HG02981 (cell line): ENCODE data around the gene SEPTIN10.
A peak's percentile ranks its signal among the peaks of the same experiment; 100 is the strongest.
"Not testable (repeated sequence)": the region's sequence is repeated elsewhere in the genome, so short reads cannot be mapped to it uniquely, and the experiment has no call there.

Experiments
- ATAC-seq: cut with Tn5 transposase; IDR thresholded peaks from one replicate; pipeline ENCODE4 v1.9.1; 2021; ENCODE audit warnings: mild to moderate bottlenecking, moderate library complexity; ENCODE audit not compliant: unreplicated experiment

The SEPTIN10 gene

DNA sequence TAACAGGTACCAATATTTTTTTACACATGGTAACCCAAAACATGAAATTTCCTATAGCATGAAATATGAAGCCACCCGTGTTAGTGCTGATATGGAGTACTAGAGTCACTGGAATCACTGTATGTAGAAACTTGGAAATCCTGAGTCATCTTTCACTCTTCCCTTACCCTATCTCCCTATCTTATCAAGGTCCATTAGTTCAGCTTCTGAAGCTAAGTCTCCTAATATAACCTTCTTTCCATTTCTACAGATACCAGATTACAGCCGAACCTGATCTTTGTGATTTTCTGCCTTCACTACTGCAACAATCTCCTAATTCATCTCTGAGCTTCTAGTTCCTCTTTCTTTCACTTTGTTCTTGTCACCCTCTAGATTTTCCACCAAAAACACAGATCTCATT, 59.0 kb downstream of the SEPTIN10 start:
- ATAC-seq: no peak

DNA sequence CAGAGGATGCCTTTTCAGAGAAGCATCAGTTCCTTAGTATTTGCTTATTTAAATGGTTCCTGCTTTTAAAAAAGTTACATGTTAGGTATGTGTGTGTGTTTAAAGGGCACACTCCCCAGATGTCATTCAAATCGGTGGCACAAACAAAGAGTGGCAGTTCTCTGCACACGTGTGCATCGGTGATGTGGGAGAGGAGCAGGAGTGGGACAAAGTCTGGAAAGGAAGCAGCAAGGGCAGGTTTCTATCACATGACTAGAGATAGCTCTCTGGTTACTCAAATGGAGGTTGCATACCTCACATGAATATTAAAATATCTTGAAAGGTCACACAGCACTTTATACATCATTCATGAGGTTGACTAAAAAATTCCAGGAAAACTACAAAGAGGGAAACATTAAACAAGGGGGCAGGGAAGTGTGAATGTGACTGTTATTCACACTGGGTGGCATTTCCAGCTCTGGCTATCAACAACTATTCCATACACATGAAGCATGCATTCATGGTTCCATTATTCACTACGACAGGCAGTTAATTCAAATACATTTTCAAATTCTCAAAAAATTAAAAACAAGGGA, 64.7 kb downstream of the SEPTIN10 start:
- no peak for ATAC-seq

DNA sequence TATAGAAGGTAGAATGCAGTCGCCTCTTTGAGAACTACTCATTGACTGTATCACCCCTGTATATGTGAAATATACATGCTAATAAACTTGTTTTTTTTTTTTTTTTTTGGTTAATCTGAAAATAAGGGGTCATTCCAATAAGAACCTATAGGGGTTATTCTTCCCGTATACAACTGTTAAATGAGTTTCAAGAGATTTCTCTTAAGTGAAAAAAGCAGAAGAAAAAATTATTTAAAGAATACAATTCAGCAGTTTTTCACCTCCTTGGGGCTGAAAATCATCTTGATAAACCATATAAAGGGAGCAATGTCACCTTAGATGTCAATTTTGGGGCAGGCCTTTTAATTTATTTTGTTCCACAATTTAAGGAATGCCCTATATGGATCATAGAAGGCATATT, 66.5 kb downstream of the SEPTIN10 start:
- ATAC-seq: no peak

DNA sequence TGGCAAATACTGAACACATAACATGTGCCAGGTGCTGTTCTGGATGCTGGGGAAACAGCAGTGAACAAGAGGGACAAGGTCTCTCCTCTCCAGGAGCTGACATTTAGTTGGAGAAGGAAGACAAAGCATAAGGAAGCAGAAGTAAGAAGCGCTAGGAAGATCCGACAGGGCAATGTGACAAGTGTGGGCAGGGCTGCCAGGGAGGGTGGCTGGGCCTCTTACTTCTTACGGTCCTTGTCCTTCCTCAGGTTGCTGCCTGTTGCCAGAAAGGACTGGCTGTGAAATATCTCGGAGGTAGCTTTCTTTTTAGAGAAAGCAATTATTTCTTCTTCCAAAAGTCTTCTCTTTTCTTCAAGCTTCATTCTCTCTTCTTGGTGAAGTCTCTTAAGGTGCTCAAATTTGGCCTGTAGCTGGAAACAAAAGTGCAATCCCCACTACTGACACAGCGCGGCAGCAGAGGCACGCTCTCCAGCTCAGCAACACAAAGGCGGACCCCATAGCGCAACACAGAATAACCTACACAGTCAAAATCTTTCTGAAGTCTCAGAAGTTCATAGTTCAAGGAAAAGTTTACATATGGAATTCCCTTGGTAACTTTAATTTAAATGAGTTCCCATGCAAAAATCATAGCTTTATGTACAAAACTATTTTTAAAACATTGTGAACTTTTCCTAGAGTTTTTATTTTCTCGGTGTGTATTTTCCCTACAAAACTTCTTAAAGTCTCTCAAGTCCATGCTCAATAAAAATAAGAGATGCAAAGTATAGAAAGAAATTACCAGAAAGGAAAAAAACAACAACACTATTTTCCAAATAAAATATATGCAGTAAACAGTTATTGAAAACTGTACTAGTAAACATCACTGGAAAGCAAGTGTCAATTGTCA, 67.7 kb downstream of the SEPTIN10 start:
- peak; percentile 81 for ATAC-seq

DNA sequence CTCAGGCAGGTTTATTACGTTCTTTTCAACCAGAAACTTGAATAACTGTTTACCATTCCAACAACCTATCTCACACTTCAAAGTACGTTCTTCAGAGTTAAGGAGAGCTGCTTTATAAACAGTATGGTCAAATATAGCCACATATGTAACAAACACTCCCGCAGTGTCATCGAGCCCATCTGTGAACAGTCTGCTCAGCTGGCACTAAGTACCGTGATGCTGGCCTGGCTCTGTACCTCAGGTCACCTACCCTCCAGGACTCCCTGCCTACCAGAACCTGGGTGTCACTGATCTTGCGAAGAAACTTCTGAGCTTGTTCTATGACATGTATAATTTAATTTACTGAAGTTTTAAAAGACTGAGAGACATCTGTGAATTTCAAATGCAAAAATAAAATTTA, 71.4 kb downstream of the SEPTIN10 start:
- ATAC-seq: no peak

DNA sequence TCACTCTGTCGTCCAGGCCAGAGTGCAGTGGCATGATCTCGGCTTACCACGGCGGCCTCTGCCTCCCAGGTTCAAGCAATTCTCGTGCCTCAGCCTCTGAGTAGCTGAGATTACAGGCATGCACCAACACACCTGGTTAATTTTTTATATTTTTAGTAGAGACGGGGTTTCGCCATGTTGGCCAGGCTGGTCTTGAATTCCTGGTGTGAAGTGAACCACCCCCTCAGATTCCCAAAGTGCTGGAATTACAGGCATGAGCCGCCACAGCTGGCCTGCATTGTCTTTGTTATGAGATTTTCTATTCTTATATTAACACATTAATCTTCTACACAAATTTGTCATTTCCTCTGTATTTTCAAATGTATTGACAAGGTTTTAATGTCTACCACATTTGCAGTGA, 75.2 kb downstream of the SEPTIN10 start:
- ATAC-seq: no peak

DNA sequence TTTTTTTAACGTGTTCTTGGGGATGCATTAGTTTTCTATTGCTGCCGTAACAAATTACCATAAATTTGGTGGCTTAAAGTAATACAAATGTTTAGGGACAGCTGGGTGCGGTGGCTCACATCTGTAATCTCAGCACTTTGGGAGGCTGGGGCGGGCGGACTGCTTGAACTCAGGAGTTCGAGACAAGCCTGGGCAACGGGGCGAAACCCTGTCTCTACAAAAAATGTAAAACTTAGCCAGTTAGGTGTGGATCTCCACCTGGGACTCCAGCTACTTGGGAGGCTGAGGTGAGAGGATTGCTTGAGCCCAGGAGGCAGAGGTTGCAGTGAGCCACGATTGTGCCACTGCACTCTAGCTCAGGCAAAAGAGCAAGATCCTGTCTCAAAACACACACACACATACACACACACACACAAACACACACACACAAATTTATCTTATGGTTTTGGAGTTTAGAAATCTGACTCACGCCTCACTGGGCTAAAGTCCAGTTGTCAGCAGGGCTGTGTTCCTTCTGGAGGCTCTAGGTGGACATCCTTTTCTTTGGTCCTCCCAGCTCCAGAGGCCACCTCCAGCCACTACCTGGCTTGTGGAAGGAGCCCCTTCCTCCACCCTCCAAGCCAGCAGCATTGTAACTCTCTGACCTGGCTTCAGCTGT, 76.1 kb downstream of the SEPTIN10 start:
- ATAC-seq: no peak

DNA sequence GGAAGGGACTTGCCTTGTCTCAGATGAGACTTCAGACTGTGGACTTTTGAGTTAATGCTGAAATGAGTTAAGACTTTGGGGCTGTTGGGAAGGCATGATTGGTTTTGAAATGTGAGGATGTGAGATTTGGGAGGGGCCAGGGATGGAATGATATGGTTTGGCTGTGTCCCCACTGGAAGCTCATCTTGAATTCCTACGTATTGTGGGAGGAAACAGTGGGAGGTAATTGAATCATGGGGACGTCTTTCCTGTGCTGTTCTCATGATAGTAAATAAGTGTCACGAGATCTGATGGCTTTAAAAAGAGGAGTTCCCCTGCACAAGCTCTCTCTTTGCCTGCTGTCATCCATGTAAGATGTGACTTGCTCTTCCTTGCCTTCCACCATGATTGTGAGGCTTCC, 77.2 kb downstream of the SEPTIN10 start:
- not testable (repeated sequence) for ATAC-seq

DNA sequence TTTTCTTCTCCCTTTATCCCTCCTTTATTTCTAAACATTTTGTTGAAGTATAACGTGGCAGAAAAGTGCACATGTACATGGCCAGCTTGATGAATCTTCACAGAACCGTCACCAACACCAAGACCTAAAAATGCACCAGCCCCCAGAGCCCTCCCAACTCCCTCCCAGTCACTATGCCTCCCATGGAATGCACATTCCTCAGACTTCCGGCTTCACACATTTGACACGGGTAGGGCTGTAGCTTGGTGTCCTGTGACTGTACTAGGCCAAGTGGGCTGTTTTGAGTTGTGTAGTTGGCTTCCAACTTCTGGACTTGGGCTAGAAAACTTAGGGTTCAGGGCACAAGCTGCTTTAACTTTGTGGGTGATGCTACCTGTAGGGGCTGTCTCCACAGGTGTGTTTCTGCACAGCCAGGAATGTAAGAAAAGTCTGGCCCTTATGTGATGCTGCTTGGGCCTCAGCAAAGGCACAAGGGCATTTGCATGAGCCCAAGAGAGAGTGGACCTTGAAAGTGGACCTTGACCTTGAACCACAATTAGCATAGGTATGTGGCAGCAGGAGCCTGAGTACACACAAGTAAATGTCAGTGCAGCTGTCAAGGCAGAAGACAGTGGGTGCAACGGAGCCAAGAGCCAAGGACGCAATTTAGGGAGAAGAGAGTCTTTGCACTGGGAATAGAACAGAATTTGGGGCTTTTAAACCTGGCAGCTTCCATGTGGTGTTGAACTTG, 78.4 kb downstream of the SEPTIN10 start:
- no peak for ATAC-seq

DNA sequence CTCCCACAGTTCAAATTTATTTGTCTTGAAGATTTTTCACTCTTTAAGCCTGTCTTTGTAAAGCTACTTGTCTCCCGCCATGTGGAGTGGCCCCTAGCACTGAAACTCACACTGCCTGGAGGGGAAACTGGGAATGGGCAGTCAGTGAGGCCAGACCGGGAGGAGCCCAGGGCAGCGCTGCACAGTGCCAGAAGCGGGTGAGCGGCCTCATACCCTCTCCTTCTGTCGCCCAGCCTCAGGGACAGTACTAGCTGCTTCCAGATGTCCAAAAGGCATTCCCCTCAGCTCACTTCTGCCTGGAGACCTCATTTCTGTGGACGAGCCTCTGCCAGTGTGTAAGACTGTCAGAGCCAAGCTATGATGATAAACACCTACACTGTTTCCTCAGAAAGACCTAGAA, 79.9 kb downstream of the SEPTIN10 start:
- no peak for ATAC-seq

DNA sequence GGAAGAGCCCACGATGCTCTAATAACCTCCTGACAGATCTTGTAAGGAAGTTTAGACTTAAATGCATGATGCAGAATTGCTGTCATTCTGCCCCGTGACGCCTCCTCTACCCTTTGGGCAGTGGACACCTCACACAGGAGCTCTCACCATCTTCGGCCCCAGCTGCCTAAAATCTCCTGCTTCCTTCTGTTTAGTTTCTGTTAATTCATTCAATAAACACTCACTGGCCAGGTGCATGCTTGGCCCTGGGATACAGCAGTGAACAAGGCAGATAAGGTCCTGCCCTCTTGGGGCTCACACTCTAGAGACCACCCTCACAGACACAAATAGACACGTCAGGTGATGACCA, 81.1 kb downstream of the SEPTIN10 start:
- ATAC-seq: no peak

DNA sequence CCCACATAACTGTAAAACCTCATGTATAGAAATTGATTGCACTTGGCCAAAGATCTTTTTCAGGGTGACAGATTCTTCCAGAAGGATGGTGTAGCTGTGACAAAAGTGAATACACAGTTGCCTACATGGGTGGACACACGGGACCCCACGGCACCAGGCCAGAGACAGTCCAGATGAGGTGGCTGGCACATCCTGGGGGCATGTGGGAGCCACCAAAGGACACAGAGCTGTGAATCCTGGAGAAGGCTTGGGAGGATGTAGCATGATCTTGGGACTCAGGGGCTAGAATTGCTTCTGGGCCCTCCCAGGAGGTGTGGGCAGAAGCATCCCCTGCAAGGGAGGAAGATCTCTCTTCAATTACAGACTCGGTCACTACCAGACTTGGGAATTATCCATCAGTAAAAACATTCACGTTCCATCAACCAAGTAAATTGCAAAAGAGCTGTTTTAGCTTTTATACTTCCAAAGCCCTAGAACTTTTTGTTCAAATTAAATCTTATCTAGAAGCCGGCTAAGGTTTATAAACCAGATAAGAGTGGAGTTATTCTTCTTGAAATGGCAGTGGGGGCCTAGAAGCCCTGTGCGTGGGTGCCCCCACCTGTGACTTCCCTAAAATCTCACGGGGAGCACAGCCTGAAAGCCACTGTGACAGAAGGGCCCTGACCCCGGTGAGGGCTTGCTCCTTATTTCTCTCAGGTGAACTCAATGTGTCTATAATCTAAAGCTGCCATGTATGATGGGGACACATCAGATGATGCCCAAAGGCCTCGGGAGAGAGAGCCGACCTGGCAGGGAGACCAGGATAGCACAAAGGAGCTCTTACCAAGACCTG, 81.7 kb downstream of the SEPTIN10 start:
- no peak for ATAC-seq

DNA sequence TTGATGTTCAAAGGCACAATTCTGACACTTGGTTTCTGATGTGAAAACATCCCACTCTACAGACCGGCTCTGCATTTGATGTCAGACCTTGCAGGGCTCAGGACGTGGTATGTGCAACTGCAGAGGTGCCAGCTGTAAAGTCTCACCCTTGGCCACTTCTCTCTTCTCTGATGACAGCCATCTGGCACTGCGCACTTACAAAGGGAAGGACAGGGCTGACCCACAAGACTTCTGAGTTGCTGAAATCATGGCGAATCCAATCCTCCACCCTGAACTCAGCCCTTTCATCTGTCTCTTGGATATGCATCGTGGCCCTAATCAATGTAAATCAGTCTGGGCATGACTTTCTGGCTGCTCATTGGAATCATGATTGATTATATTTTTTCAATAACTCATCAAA, 82.5 kb downstream of the SEPTIN10 start:
- no peak for ATAC-seq

DNA sequence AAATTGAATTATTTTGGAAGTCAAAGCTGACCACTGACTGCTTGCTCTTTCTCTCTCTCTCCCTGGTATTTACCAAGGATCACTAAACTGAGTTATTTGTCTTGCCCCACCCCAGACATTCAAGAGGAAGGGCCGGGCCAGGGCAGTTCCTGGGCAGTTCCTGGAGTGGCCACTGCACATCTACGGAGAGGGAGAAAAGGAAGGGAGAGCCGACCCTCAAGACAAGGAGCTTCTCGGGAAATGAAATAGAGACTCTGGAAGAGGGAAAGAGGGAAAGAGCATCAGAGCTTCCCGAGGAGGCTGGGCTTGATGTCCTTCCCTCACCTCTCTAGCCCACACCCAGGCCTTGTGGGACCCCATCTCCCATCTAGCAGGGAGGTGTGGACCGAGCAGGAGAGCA, 83.1 kb downstream of the SEPTIN10 start:
- no peak for ATAC-seq

DNA sequence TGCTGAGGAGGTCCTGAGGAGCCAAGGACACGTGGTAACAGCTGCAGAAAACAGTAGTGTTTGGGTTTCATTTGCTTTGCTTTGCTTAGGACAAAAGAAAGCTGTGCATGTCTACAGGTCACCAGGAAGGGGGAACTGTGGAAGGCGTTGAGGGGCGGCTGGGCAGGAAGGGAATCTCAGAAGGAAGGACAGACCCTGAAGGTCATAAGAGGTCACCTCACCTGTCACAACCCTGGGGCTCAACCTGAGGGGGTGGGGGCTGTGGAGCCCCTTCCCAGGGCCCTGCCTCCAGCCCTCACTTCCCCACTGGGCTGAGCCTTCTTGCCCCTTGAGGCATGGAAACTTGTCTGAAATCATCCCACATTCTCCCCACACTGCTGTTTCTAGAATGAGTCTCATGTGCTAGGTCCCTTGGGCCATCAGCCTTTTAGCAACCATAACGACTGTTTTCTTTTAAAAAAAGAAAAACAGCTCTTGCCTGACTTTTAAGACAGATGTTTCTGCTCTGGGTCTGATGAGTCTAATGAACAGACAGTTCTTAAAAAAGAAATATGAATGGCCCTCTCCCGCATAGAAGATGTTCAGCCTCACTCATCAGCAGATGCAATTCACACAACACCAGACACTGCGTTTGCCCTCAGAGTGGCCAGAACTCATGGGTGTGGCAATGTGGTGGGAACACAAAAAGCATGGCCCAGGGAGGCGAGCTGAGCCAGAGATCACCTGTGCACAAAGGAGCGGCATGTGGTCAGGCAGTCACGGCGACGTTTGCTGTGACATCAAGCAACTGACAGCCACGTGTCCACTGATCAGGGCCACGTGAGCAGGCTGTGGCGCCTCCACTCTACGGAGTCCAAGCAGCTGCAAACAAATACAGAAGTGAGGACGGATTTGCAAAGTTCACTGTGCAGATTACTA, 84.0 kb downstream of the SEPTIN10 start:
- no peak for ATAC-seq

DNA sequence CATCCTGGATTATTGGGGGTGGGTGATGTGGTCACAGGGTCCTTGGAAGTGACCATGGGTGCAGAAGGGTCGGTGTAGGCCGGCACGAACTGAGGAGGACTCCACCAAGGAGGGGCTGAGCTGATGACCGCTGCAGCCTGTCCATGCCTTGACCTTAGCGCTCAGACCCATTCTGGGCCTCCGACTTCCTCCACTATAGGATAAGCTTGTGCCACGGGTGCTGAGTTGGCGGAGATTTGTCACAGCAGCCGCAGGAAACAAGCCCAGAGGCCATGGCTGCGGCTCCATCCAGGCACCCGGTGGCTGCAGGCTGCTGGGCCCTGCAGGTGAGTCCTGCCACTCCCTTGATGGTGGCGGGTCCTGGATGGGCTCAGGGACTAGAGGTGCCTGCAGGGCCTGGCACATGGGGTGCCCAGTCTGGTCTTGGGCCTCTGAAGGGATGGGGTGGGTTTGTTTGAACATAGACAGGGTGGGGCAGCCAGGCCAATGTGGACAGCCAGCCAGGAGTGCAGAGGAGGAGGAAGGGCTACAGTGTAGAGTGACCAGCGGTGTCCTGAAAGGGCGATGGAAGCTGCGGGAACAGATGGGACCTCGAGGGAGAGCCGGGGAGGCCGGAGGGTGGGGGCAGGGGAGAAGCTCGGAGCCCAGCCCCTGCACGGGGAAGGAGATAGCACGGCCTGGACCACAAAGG, 84.8 kb downstream of the SEPTIN10 start:
- ATAC-seq: no peak

DNA sequence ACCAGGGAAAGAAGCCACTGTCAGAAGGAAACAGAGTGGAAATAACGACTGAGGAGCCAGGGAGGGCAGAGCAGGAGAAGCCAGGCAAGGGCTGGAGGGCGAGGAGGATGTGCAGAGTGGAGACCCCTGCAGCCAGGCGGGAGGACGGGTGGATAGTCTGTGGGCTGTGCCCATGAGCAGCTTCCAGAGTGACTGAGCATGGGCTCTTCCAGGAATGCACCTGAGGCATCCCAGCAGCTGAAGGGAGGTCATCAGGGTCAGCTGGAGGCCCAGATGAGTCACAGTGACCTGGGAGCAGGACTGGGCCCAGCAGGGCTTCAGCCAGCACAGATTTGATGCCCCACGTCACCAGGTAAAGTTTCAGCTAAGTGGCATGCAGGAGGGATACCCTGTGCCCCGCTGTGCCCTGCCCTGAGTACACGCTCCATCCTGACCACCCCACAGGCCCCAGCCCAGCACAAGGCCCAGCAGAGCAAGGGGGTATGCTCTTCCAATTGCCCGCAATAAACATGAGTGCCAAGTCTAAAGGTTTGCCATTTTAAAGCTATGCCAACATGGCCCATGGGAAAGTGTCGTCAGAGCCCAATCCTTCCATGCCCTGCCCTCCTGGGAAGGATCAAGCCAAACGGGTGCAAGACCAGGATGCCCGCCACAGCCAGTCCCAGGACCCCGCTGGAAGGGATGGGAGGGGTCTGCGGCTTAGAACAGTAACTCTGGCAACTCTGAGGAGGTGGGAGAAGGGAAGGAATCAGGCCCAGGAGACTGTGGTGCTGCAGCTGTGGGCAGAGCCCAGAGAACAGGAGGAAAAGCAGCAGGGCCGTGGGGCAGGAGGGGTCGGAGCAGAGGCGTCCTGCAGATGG, 85.7 kb downstream of the SEPTIN10 start:
- no peak for ATAC-seq

DNA sequence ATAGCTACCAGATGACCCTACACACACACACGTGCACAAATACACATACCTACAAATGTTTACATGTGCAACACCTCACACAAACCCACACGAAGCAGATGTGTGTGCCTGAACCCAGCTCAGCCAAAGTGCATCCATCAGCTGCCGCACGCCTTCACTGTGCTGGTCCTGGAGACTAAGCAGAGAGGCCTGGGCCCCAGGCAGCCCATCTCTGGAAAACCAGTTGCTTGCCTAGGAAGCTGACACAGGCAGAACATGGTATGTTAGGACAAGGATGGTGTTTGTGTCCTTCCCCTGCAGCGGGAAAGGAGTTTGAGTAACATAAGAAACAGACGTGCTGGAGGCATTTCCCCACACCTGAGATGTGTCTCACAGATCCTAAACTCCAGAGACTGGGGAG, 86.7 kb downstream of the SEPTIN10 start:
- no peak for ATAC-seq
